ENCODE results near the gene RBBP8NL. TPM values are rescaled to one million over a fixed set of nuclear protein-coding genes. Genes with fewer than 3 reads are reported as not detected.

Gene RBBP8NL
- total RNA-seq, 1 donor from 2014 or later: not detected

DNA sequence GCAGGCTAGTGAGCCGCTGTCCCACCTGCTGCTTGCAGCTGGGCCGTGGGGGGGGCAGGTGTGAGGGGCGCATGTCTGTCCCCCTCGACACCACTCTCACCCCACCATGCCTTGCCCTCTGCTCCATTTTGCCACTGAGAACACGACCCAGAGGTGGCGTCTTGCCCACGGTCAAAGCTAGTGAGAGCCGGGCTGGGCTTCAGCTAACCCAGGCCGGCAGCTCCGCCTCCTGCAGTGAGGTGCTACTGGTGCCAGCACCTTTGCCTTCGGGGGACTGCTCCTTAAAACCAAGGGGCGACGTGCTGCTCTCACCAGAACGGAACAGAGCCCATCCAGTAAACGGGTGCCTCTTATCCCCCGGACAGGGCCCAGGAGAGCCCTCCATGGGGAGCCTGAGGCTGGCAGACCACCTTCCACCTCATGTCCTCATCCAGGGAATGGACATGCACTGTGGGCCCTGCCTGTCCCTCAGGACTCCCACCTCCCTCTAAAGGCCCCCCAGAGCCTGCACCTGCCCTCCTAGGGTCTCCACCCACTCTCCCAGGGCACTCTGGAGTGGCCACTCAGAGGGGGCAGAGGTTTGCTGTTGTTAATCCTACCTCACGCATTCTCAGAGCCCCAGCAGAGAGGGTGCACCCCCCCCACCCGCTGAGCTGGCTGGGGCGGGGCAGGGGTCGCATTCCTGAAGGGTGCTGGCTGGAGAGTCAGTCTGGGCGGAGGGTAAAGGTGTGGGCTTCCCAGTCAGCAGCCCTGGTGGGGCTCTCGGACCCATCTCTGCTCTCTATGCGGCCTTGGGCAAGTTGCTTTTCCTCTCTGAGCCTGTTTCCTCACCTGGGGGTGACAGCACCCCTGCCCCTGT lies 2.9 kb downstream of the RBBP8NL start:
- Histone ChIP-seq H3K4me1 (ENCODE audit: control insufficient read depth in 3 of 3, insufficient read depth in 3 of 3, low read length in 3 of 3) (no peaks in the 10 kb centered on the region), H3K9me3 (ENCODE audit: control insufficient read depth in 3 of 3, low read length in 3 of 3) (peaks cover 0 to 3% (median 0%) of the 10 kb centered on the region in 3 donors), H3K27me3 (ENCODE audit: control insufficient read depth in 3 of 3, insufficient read depth in 3 of 3, low read length in 3 of 3) (peaks cover 22 to 58% (median 43%) of the 10 kb centered on the region in 3 donors), H3K9ac (ENCODE audit: low read depth in 1 of 3, low read length in 3 of 3) (no peak overlapping the region), H3K27ac (ENCODE audit: low read depth, low read length) (no peak overlapping the region), H3K36me3 (ENCODE audit: control insufficient read depth in 3 of 3, insufficient read depth in 3 of 3, low read length in 3 of 3) (no peaks in the 10 kb centered on the region), H3K4me3 (ENCODE audit: low read length in 3 of 3) (no peak overlapping the region)

DNA sequence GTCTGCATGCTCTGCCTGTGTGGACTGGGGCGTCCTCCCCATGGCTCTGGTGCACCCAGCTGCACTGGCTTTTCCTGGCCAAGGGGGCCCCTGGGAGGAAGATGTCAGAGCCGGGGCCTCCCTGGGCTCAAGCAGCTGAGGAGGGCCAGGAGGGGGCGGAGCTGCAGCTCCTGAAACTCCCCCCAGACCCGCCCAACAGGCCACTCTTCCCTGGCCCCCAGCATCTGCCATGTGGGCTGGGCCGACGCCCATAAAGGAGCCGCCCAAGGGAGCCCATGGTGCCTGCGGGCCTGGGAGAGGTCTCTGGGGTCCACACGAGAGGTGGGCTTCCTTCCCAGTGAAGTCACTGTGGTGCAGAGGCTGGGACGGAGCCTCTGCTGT lies 4.0 kb downstream of the RBBP8NL start:
- H3K27ac ChIP-seq (ENCODE audit: low read depth, low read length): no peak overlapping the region
- H3K36me3 ChIP-seq (ENCODE audit: control insufficient read depth in 3 of 3, insufficient read depth in 3 of 3, low read length in 3 of 3): no peaks in the 10 kb centered on the region
- H3K9ac ChIP-seq (ENCODE audit: low read depth in 1 of 3, low read length in 3 of 3): no peak overlapping the region
- H3K4me1 ChIP-seq (ENCODE audit: control insufficient read depth in 3 of 3, insufficient read depth in 3 of 3, low read length in 3 of 3): no peaks in the 10 kb centered on the region
- peaks cover 16 to 53% (median 39%) of the 10 kb centered on the region in 3 donors for H3K27me3 ChIP-seq (ENCODE audit: control insufficient read depth in 3 of 3, insufficient read depth in 3 of 3, low read length in 3 of 3)
- H3K4me3 ChIP-seq (ENCODE audit: low read length in 3 of 3): no peak overlapping the region
- H3K9me3 ChIP-seq (ENCODE audit: control insufficient read depth in 3 of 3, low read length in 3 of 3): peaks cover 0 to 3% (median 0%) of the 10 kb centered on the region in 3 donors

- H3K27ac ChIP-seq (ENCODE audit: low read depth, low read length): no peak overlapping the region
- no peak overlapping the region for H3K4me3 ChIP-seq (ENCODE audit: low read length in 3 of 3)
- H3K9ac ChIP-seq (ENCODE audit: low read depth in 1 of 3, low read length in 3 of 3): no peak overlapping the region
- no peaks in the 10 kb centered on the region for H3K4me1 ChIP-seq (ENCODE audit: control insufficient read depth in 3 of 3, insufficient read depth in 3 of 3, low read length in 3 of 3)
- H3K36me3 ChIP-seq (ENCODE audit: control insufficient read depth in 3 of 3, insufficient read depth in 3 of 3, low read length in 3 of 3): no peaks in the 10 kb centered on the region
- peaks cover 0 to 3% (median 0%) of the 10 kb centered on the region in 3 donors for H3K9me3 ChIP-seq (ENCODE audit: control insufficient read depth in 3 of 3, low read length in 3 of 3)
- H3K27me3 ChIP-seq (ENCODE audit: control insufficient read depth in 3 of 3, insufficient read depth in 3 of 3, low read length in 3 of 3): peaks cover 17 to 55% (median 44%) of the 10 kb centered on the region in 3 donors
Observed at GRCh38 chr20:62422636-62423325, 4.6 kb downstream of the RBBP8NL start.

DNA sequence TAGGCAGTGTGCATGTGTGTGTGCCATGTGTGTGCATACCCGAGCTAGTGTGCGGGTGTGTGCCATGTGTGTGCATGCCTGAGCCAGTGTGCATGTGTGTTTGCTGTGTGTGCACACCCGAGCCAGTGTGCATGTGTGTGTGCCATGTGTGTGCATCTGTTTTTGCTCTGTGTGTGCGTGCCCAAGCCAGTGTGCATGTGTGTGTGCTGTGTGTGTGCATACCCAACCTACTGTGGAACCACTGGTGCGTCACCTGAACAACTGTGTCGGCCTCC lies 5.7 kb downstream of the RBBP8NL start:
- Histone ChIP-seq H3K36me3 (ENCODE audit: control insufficient read depth in 3 of 3, insufficient read depth in 3 of 3, low read length in 3 of 3) (no peaks in the 10 kb centered on the region), H3K9me3 (ENCODE audit: control insufficient read depth in 3 of 3, low read length in 3 of 3) (peaks cover 0 to 3% (median 0%) of the 10 kb centered on the region in 3 donors), H3K27me3 (ENCODE audit: control insufficient read depth in 3 of 3, insufficient read depth in 3 of 3, low read length in 3 of 3) (peaks cover 18 to 59% (median 46%) of the 10 kb centered on the region in 3 donors), H3K27ac (ENCODE audit: low read depth, low read length) (no peak overlapping the region), H3K4me3 (ENCODE audit: low read length in 3 of 3) (no peak overlapping the region), H3K4me1 (ENCODE audit: control insufficient read depth in 3 of 3, insufficient read depth in 3 of 3, low read length in 3 of 3) (no peaks in the 10 kb centered on the region), H3K9ac (ENCODE audit: low read depth in 1 of 3, low read length in 3 of 3) (no peak overlapping the region)

DNA sequence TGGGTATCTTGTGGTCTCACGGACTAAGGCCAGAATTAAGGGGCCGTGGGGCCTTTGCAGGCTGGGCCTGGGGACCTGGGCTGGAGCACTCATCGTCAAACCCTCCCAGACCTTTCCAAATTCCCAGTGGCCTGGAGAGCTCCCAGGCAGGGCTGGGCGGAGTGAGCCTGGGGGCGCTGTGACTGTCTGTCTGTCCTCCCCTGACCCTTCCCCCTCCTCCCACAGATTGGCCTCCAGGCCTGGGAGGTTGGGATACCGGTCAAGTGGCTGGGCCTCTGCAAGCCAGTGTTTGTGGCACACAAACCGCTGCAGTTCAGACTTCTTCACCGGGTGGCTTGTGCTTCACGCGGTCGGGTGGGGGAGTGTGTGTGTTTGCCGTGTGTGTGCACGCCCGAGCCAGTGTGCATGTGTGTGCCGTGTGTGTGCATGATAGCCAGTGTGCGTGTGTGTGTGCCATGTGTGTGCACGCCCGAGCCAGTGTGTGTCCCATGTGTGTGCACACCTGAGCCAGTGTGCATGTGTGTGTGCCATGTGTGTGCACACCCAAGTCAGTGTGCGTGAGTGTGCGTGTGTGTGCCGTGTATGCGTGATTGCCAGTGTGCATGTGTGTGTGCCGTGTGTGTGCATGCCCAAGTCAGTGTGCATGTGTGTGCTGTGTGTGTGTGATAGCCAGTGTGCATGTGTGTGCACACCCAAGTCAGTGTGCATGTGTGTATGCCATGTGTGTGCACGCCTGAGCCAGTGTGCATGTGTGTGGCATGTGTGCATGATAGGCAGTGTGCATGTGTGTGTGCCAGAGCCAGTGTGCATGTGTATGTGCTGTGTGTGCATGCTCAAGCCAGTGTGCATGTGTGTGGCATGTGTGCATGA lies 6.3 kb downstream of the RBBP8NL start:
- Histone ChIP-seq H3K9me3 (ENCODE audit: control insufficient read depth in 3 of 3, low read length in 3 of 3) (peaks cover 0 to 3% (median 0%) of the 10 kb centered on the region in 3 donors), H3K27me3 (ENCODE audit: control insufficient read depth in 3 of 3, insufficient read depth in 3 of 3, low read length in 3 of 3) (peaks cover 18 to 58% (median 47%) of the 10 kb centered on the region in 3 donors), H3K27ac (ENCODE audit: low read depth, low read length) (no peak overlapping the region), H3K9ac (ENCODE audit: low read depth in 1 of 3, low read length in 3 of 3) (no peak overlapping the region), H3K4me1 (ENCODE audit: control insufficient read depth in 3 of 3, insufficient read depth in 3 of 3, low read length in 3 of 3) (no peaks in the 10 kb centered on the region), H3K36me3 (ENCODE audit: control insufficient read depth in 3 of 3, insufficient read depth in 3 of 3, low read length in 3 of 3) (no peaks in the 10 kb centered on the region), H3K4me3 (ENCODE audit: low read length in 3 of 3) (no peak overlapping the region)

DNA sequence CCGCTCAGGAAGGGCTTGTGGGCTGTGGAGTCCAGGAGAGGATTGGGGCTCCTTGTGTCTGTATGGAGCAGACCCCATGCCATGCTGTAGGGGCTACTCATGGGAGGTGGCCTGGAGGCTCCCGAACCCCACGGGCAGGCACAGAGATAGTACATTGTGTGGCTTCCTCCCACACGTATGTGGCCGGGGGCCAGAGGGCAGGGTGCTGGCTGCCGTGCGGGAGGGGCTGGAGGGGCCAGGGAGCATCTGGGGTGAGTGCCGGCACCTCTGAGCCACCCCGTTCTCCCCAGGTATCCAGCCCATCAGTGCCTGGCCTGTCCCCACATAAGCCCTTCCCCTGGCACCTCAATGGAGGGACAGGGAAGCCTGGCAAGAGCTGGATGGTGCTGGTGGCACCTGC lies 7.6 kb downstream of the RBBP8NL start:
- H3K36me3 ChIP-seq (ENCODE audit: control insufficient read depth in 3 of 3, insufficient read depth in 3 of 3, low read length in 3 of 3): no peaks in the 10 kb centered on the region
- no peak overlapping the region for H3K27ac ChIP-seq (ENCODE audit: low read depth, low read length)
- H3K4me3 ChIP-seq (ENCODE audit: low read length in 3 of 3): no peak overlapping the region
- H3K9ac ChIP-seq (ENCODE audit: low read depth in 1 of 3, low read length in 3 of 3): no peak overlapping the region
- peaks cover 0 to 3% (median 0%) of the 10 kb centered on the region in 3 donors for H3K9me3 ChIP-seq (ENCODE audit: control insufficient read depth in 3 of 3, low read length in 3 of 3)
- H3K4me1 ChIP-seq (ENCODE audit: control insufficient read depth in 3 of 3, insufficient read depth in 3 of 3, low read length in 3 of 3): no peaks in the 10 kb centered on the region
- H3K27me3 ChIP-seq (ENCODE audit: control insufficient read depth in 3 of 3, insufficient read depth in 3 of 3, low read length in 3 of 3): peaks cover 13 to 52% (median 42%) of the 10 kb centered on the region in 3 donors

DNA sequence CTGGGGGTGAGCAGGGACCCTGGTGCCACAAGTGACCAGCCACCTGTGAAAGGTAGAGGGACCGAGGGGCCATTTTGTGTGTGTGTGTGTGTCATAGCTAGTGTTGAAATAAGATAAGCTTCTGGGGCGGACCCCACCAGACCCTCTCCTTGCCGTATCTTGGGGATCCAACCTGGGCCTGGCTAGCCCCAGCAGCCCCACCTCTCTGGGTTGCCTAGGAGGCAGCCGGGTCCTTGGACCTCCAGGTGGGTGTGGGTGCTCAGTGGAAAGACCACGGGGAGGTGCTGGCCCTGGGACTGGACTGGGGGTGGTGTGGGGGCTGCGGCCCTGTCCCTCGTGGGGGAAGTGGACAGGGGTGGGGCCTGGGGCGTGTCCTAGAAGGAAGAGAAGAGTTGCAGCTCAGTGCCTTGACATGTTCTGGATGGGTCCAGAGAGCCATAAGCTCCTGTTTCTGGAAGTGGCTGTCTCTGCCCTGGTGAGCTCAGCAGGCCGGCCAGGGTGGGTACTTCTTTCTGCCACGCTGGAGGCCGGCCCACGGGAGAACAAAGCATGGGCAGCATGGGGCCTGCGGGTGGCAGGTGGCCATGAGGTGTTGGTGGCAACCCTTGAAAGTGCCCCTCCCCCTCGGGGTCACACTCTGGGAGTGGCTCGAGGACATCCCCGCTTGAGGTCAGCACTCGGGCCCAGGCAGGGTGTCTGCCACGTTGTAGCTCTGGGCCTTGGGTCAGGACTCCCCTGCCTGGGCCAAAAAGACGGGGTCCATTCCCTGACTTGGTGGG lies 8.4 kb downstream of the RBBP8NL start:
- peaks cover 6 to 44% (median 35%) of the 10 kb centered on the region in 3 donors for H3K27me3 ChIP-seq (ENCODE audit: control insufficient read depth in 3 of 3, insufficient read depth in 3 of 3, low read length in 3 of 3)

DNA sequence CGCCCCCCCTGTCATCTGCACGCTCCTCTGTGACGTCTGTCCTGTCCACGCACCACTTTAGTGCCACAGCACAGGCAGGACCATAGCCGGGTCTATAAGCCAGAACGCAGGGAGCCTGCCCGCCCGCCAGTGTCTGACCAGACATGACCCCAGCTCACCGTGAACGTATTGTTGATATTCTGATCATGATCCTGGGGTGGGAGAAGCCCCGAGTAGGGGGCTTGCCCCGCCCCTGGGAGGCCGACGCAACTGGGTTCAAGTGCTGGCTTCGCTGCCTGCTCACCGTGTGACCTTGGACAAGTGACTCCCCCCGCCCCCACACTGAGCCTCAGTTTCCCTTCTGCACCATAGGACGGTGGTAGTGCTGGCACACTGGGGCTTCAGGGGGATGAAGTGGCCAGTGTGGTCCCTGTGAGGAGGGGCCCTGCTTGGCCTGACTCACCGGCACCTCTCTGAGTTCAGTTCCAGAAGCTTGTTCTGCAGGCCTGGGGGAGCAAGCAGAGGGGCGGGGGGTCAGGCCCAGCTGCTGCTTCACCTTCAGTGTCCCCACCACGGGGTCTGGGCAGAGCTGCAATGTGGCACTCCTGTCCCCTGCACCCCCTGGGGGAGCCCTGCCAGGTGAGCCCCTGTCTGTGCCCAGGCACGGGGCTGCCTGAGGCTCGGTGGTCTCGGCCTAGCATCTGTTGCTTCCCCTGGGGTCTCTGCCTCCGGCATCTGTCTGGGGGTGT lies 9.2 kb downstream of the RBBP8NL start:
- Histone ChIP-seq H3K4me3 (ENCODE audit: low read length in 3 of 3) (no peak overlapping the region), H3K9ac (ENCODE audit: low read depth in 1 of 3, low read length in 3 of 3) (no peak overlapping the region), H3K4me1 (ENCODE audit: control insufficient read depth in 3 of 3, insufficient read depth in 3 of 3, low read length in 3 of 3) (no peaks in the 10 kb centered on the region), H3K9me3 (ENCODE audit: control insufficient read depth in 3 of 3, low read length in 3 of 3) (peaks cover 0 to 3% (median 0%) of the 10 kb centered on the region in 3 donors), H3K36me3 (ENCODE audit: control insufficient read depth in 3 of 3, insufficient read depth in 3 of 3, low read length in 3 of 3) (no peaks in the 10 kb centered on the region), H3K27me3 (ENCODE audit: control insufficient read depth in 3 of 3, insufficient read depth in 3 of 3, low read length in 3 of 3) (peaks cover 2 to 37% (median 27%) of the 10 kb centered on the region in 3 donors), H3K27ac (ENCODE audit: low read depth, low read length) (no peak overlapping the region)

More for the DNA sequence above, 8.4 kb downstream of the RBBP8NL start:
- no peak overlapping the region for H3K9ac ChIP-seq (ENCODE audit: low read depth in 1 of 3, low read length in 3 of 3)
- H3K36me3 ChIP-seq (ENCODE audit: control insufficient read depth in 3 of 3, insufficient read depth in 3 of 3, low read length in 3 of 3): no peaks in the 10 kb centered on the region
- H3K4me1 ChIP-seq (ENCODE audit: control insufficient read depth in 3 of 3, insufficient read depth in 3 of 3, low read length in 3 of 3): no peaks in the 10 kb centered on the region
- no peak overlapping the region for H3K27ac ChIP-seq (ENCODE audit: low read depth, low read length)
- no peak overlapping the region for H3K4me3 ChIP-seq (ENCODE audit: low read length in 3 of 3)
- H3K9me3 ChIP-seq (ENCODE audit: control insufficient read depth in 3 of 3, low read length in 3 of 3): peaks cover 0 to 3% (median 0%) of the 10 kb centered on the region in 3 donors
